ENCODE measurements around the gene RPP14.
"Not testable (repeated sequence)": the region's sequence is repeated elsewhere in the genome, so short reads cannot be mapped to it uniquely, and the experiment has no call there.

Gene RPP14

DNA sequence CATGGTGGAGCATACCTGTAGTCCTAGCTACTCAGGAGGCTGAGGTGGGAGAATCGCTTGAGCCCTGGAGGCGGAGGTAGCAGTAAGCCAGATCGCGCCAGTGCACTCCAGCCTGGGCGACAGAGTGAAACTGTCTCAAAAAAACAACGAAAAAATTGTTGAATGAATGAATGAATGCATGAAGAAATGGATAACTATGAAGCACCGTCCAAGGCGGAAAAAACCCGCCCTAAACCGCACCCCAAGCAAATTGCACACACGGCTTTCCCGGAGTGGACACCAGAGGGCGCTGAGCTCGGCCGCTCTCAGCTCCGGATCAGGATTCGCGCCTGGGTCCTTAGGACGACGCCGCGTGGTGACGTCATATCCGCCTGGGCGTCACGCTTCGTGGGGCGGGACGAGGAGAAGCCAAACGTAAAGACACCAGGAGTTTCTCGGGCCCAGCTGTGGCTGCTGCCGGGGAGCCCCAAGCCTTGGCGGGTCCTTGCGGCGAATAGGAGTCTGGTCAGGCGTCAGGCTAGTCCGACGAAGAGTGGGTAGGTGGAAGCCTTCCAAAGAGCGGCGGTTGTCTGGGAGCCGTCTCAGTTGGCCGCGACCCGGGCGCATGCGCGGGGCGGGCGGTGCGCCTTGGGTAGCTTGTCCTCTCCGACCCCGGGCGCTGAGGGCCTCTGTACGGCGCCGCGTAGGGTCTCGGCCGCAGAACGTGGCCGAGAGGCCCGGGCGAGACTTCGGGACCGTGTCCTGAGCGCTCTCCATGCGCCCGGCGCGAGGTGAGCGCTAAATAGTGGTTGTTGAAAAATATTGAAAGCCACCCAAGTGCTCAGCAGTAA lies at the start of gene RPP14, which contains the start of gene HTD2:
RPP14 (plus strand) TSS at position 364 of the 830 bp plus-strand sequence. CDS start 4,085 bp downstream, outside the sequence.
HTD2 (plus strand) TSS at position 639 of the 830 bp plus-strand sequence. CDS start 11,094 bp downstream, outside the sequence.
- DNase-seq = peak; percentile 98 to 99

GRCh38 chr3:58256511-58256910 lies 49.5 kb upstream of the RPP14 start:
- DNase-seq = no peak

- no peak for DNase-seq
Observed at GRCh38 chr3:58258392-58259055, 47.5 kb upstream of the RPP14 start.

DNA sequence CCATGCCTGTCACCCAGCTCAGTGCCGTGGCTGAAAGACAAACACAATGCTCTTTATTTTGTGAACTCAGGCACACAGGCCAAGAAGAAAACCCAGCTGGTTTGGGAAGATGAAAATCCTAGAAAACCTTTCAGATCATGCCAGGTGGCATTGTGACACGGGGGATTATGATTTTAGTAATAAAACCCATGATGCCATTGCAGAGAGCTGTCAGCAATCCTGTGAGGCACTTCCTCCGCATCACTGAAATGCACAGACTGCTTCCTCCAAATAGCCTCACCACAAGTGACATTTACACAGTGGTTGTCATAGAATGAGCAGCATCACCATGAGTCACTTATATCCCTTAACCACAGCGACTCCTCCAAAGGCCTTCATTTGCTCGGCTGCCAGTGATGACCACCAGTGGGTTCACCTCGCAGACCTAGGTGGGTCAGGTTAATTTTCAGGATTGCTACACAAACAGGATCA lies 45.7 kb upstream of the RPP14 start:
- DNase-seq = no peak

GRCh38 chr3:58260733-58261132 lies 45.3 kb upstream of the RPP14 start:
- DNase-seq = no peak

GRCh38 chr3:58261954-58262666 lies 43.9 kb upstream of the RPP14 start:
- DNase-seq = no peak

GRCh38 chr3:58266577-58266976 lies 39.5 kb upstream of the RPP14 start:
- DNase-seq = no peak

GRCh38 chr3:58267543-58267942 lies 38.5 kb upstream of the RPP14 start:
- not testable (repeated sequence) for DNase-seq

DNA sequence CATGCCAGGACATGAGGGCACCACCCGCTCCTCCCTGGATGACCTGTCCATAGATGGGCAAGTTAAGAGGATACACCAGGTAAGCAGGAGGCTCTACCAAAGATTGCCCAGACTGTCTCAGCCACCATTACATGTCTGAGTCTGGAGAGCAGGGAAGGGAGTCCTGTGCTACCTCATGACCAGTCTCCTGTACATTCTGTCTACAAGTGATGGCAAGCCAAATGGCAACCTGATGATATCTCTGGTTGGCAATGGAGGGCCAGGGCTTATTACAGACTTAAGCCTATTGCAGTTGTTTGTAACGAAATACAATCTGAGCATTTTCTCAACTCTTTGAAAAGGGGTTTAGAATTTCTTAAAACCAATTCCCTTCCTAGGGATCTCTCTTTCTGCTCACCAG lies 36.7 kb upstream of the RPP14 start:
- DNase-seq = no peak

GRCh38 chr3:58270485-58270884 lies 35.6 kb upstream of the RPP14 start:
- no peak for DNase-seq

DNA sequence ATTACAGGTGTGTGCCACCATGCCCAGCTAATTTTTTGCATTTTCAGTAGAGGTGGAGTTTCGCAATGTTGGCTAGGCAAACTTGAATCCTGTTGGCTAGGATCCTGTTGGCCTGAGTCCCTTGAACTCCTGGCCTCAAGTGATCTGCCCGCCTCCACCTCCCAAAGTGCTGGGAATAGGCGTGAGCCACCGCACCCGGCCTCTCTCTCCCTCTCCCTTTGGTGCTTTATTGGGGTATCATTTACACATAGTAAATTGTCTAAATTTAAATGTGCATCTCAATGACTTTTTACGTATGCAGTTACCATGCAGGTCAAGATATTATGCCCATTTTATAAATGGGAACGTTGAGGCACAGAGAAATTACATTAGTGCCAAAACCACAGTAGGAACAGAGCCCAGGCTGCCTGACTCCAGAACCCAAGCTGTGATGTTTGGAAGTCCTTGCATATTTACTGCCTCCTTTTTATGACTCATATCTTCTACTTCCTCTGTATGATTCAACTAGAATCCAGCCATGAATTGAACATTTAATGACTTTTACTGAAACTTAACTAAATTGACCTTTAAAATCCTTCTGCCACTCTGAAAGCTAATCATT lies 34.0 kb upstream of the RPP14 start:
- no peak for DNase-seq

DNA sequence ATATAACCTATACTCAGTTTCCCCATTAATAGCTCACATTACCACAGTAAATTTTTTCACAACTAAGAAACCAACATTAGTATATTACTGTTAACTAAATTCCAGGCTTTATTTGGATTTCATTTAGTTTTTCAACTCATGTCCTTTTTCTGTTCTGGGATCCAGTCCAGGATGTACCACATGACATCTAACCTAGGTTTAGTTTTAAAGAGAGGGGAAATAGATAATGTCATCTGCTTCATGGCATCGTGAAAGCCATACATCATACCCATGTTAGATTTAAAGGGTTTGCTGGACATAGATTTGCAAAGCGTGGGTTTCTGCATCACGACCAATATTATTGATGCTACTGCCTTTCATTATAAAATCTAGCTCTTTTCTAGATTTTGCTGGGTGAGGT lies 33.2 kb upstream of the RPP14 start:
- DNase-seq = no peak

DNA sequence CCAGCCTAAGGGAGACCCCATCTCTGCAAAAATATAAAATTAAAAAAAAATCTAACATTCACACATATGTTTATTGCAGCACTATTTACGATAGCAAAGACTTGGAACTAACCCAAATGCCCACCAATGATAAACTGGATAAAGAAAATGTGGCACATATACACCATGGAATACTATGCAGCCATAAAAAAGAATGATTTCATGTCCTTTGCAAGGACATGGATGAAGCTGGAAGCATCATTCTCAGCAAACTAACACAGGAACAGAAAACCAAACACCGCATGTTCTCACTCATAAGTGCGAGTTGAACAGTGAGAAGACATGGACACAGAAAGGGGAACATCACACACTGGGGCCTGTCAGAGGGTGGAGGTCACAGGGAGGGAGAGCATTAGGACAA lies 32.7 kb upstream of the RPP14 start:
- DNase-seq = not testable (repeated sequence)

- no peak for DNase-seq
Observed at GRCh38 chr3:58274027-58274614, 31.9 kb upstream of the RPP14 start.

GRCh38 chr3:58281069-58281468 lies 25.0 kb upstream of the RPP14 start:
- no peak for DNase-seq

GRCh38 chr3:58285334-58285733 lies 20.7 kb upstream of the RPP14 start:
- no peak for DNase-seq

- DNase-seq = no peak
Observed at GRCh38 chr3:58287354-58287753, 18.7 kb upstream of the RPP14 start.

DNA sequence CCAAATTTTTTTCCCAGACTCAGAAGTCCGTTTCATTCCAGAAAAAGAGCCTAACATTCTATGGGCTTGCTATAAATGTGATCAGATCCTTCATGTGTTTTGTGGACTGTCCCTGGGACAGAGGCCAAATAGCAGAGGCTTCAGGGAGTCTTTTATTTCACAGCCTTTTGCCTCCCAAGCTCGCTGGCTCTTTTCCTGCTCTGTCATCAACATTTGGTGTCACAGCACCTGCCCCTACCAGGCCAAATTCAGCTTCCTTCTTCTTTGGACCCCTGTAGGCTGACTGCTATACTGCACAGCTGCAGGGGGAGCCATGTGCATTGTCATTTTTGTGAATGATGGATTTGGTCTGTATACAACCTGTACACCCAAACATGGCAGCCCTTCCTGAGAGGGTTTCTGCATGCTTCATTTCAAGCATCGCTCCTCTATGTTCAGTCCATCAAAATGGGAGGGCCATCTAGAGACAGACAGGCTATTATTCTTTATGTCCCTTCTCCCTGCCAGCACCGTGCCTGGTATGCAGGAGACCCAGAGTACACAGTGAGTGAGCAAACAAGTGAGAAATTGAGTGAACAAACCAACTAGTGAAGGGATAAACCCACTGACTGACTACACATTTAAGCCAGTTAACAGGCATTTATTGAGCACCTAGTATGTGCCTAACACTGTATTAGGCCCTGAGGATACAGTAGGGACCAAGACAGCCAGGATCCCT lies 17.9 kb upstream of the RPP14 start:
- DNase-seq = no peak

DNA sequence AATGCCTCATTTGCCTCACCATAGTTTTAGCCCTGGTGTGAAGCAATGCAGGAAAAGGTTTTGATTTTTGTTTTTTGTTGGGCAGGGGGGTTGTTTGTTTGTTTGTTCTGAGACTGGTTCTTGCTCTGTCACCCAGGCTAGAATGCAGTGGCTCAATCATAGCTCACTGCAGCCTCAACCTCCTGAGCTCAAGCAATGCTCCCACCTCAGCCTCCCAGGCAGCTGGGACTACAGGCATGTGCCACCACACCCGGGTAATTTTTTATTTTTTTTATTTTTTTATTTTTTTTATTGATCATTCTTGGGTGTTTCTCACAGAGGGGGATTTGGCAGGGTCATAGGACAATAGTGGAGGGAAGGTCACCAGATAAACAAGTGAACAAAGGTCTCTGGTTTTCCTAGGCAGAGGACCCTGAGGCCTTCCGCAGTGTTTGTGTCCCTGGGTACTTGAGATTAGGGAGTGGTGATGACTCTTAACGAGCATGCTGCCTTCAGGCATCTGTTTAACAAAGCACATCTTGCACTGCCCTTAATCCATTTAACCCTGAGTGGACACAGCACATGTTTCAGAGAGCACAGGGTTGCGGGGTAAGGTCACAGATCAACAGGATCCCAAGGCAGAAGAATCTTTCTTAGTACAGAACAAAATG lies 17.0 kb upstream of the RPP14 start:
- not testable (repeated sequence) for DNase-seq

DNA sequence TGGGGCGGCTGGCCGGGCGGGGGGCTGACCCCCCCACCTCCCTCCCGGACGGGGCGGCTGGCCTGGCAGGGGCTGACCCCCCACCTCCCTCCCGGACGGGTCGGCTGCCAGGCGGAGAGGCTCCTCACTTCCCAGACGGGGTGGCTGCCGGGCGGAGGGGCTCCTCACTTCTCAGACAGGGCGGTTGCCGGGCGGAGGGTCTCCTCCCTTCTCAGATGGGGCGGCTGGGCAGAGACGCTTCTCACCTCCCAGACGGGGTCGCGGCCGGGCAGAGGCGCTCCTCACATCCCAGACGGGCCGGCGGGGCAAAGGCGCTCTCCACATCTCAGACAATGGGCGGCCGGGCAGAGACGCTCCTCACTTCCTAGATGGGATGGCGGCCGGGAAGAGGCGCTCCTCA lies 15.6 kb upstream of the RPP14 start:
- DNase-seq = not testable (repeated sequence)

DNA sequence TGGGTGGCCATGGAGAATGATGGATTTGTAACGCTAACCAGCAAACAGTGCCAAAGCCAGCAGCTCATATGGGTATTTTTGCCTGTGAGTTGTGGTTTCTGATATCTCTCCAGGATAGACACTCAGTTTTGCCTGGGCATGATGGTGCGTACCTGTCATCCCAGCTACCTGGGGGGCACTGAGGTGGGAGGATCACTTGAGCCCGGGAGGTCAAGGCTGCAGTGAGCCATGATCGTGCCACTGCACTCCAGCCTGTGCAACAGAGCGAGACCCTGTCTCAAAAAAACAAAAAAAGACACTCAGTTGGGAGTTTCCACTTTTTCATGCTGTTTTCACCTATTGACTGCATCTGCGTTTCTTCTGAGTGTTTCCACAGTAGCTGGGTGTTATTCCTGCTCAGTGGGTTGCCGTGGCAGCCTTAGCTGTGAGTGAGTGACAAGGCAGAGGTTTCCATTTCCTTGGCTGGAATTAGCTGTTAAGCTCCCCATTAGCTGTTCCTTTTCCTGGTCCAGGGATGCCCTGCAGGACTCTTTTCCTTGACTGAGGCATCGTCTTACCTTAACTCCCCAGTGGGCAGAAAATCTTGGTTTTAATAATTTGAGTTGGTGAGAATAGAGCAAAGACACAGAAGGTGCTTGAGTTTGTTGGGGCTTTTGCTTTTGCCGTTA lies 14.2 kb upstream of the RPP14 start:
- DNase-seq = no peak

Data from activated CD4-positive, alpha-beta T cell treated with anti-CD3 and anti-CD28 coated beads for 4 hours (primary cell).